ENCODE data around the gene AGAP1. TPM values are rescaled to one million over a fixed set of nuclear protein-coding genes. Genes with fewer than 3 reads are reported as not detected.
A peak's percentile ranks its signal among the peaks of the same experiment; 100 is the strongest.

AGAP1 gene
- total and polyA plus RNA-seq, 2 donors from 2014 or later, result 8.1 to 44.5 TPM

DNA sequence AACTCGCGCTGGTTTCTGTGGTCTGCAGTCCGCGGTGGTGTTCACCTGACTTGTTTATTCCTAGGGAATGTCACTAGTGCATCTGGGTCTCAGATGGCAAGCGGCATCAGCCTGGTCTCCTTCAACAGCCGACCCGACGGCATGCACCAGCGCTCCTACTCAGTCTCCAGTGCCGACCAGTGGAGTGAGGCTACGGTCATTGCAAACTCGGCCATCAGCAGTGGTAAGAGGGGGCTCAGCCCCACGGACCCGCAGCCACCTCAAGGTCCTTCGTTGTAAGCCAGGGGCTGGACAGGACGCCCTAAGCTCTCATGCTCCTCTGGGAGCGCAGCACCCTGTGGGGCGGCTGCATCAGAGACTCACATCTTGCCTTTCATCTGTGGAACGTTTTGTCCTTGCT lies 436.9 kb downstream of the AGAP1 start:
- no peaks in the 10 kb centered on the region for H3K27me3 ChIP-seq (ENCODE audit: control insufficient read depth, insufficient read depth, low read length)
- no peak for FAIRE-seq
- peaks cover 0 to 17% (median 2%) of the 10 kb centered on the region in 3 donors for H3K36me3 ChIP-seq (ENCODE audit: control insufficient read depth in 2 of 3, insufficient read depth in 3 of 3, low read length in 3 of 3)
- no peak for DNase-seq
- no peak overlapping the region for H3K27ac ChIP-seq (ENCODE audit: low read depth in 2 of 2, low read length in 2 of 2)
- no peaks in the 10 kb centered on the region for H3K9me3 ChIP-seq (ENCODE audit: control insufficient read depth in 2 of 3, insufficient read depth in 1 of 3, low read length in 3 of 3)
- intact Hi-C loops (cut with DNase I), result no loop called here
- no peak for TF ChIP-seq CTCF (IDR thresholded peaks at IDR 0.05; ENCODE audit: borderline replicate concordance, extremely low read depth, insufficient read depth)
- H3K4me3 ChIP-seq (ENCODE audit: low read length in 3 of 3), result no peak overlapping the region
- H3K9ac ChIP-seq (ENCODE audit: low read length in 3 of 3), result no peak overlapping the region
- H3K4me1 ChIP-seq (ENCODE audit: control insufficient read depth in 2 of 3, insufficient read depth in 2 of 3, low read depth in 1 of 3, low read length in 3 of 3), result peaks cover 0 to 2% (median 2%) of the 10 kb centered on the region in 3 donors

- intact Hi-C loops (cut with DNase I), result no loop called here
- no peak overlapping the region for H3K4me3 ChIP-seq (ENCODE audit: low read length in 3 of 3)
- H3K4me1 ChIP-seq (ENCODE audit: control insufficient read depth in 2 of 3, insufficient read depth in 2 of 3, low read depth in 1 of 3, low read length in 3 of 3), result no peaks in the 10 kb centered on the region
- DNase-seq (no peak), FAIRE-seq (no peak)
- H3K36me3 ChIP-seq (ENCODE audit: control insufficient read depth in 2 of 3, insufficient read depth in 3 of 3, low read length in 3 of 3), result peaks cover 0 to 17% (median 2%) of the 10 kb centered on the region in 3 donors
- H3K27me3 ChIP-seq (ENCODE audit: control insufficient read depth, insufficient read depth, low read length), result no peaks in the 10 kb centered on the region
- H3K9me3 ChIP-seq (ENCODE audit: control insufficient read depth in 2 of 3, insufficient read depth in 1 of 3, low read length in 3 of 3), result peaks cover 0 to 7% (median 0%) of the 10 kb centered on the region in 3 donors
- H3K9ac ChIP-seq (ENCODE audit: low read length in 3 of 3), result no peak overlapping the region
- no peak overlapping the region for H3K27ac ChIP-seq (ENCODE audit: low read depth in 2 of 2, low read length in 2 of 2)
- TF ChIP-seq CTCF (IDR thresholded peaks at IDR 0.05; ENCODE audit: borderline replicate concordance, extremely low read depth, insufficient read depth), result no peak
These were observed 437.8 kb downstream of the AGAP1 start for GRCh38 chr2:235931676-235932075.

- Histone ChIP-seq H3K27ac (ENCODE audit: low read depth in 2 of 2, low read length in 2 of 2) (no peak overlapping the region), H3K4me1 (ENCODE audit: control insufficient read depth in 2 of 3, insufficient read depth in 2 of 3, low read depth in 1 of 3, low read length in 3 of 3) (peaks cover 0 to 3% (median 0%) of the 10 kb centered on the region in 3 donors), H3K9ac (ENCODE audit: low read length in 3 of 3) (no peak overlapping the region), H3K36me3 (ENCODE audit: control insufficient read depth in 2 of 3, insufficient read depth in 3 of 3, low read length in 3 of 3) (peaks cover 0 to 17% (median 2%) of the 10 kb centered on the region in 3 donors), H3K27me3 (ENCODE audit: control insufficient read depth, insufficient read depth, low read length) (no peaks in the 10 kb centered on the region), H3K4me3 (ENCODE audit: low read length in 3 of 3) (no peak overlapping the region), H3K9me3 (ENCODE audit: control insufficient read depth in 2 of 3, insufficient read depth in 1 of 3, low read length in 3 of 3) (peaks cover 0 to 7% (median 0%) of the 10 kb centered on the region in 3 donors)
- FAIRE-seq (no peak), DNase-seq (peak in 2 of 5 donors; percentile 30 to 37)
- no peak for TF ChIP-seq CTCF (IDR thresholded peaks at IDR 0.05; ENCODE audit: borderline replicate concordance, extremely low read depth, insufficient read depth)
- intact Hi-C loops (cut with DNase I), result no loop called here
These were observed 440.4 kb downstream of the AGAP1 start for GRCh38 chr2:235934059-235934773.

Measured in kidney (tissue), 14 donors.